ENCODE results near the gene SSTR3. TPM values are rescaled to one million over a fixed set of nuclear protein-coding genes. Genes with fewer than 3 reads are reported as not detected.

The SSTR3 gene
- total and polyA plus RNA-seq, 10 of the 15 experiments (the other 5 are each of a cell fraction or from before 2014, with no cell fraction given), result 0.03 to 4.5 (median 2.4) TPM

GRCh38 chr22:37215890-37216289 is 3.6 kb upstream of the SSTR3 start (continued):
- TF ChIP-seq, protein P1, sequence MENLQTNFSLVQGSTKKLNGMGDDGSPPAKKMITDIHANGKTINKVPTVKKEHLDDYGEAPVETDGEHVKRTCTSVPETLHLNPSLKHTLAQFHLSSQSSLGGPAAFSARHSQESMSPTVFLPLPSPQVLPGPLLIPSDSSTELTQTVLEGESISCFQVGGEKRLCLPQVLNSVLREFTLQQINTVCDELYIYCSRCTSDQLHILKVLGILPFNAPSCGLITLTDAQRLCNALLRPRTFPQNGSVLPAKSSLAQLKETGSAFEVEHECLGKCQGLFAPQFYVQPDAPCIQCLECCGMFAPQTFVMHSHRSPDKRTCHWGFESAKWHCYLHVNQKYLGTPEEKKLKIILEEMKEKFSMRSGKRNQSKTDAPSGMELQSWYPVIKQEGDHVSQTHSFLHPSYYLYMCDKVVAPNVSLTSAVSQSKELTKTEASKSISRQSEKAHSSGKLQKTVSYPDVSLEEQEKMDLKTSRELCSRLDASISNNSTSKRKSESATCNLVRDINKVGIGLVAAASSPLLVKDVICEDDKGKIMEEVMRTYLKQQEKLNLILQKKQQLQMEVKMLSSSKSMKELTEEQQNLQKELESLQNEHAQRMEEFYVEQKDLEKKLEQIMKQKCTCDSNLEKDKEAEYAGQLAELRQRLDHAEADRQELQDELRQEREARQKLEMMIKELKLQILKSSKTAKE (IDR thresholded peaks at IDR 0.05; ENCODE audit: low read depth, poor library complexity, severe bottlenecking), result peak; percentile 37
- TF ChIP-seq, protein P2, sequence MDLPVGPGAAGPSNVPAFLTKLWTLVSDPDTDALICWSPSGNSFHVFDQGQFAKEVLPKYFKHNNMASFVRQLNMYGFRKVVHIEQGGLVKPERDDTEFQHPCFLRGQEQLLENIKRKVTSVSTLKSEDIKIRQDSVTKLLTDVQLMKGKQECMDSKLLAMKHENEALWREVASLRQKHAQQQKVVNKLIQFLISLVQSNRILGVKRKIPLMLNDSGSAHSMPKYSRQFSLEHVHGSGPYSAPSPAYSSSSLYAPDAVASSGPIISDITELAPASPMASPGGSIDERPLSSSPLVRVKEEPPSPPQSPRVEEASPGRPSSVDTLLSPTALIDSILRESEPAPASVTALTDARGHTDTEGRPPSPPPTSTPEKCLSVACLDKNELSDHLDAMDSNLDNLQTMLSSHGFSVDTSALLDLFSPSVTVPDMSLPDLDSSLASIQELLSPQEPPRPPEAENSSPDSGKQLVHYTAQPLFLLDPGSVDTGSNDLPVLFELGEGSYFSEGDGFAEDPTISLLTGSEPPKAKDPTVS (IDR thresholded peaks at IDR 0.05; ENCODE audit: low read depth, low read length), result no peak
- TF ChIP-seq RUNX3 (IDR thresholded peaks at IDR 0.05; ENCODE audit: low read length) (peak; percentile 92), MEF2A (IDR thresholded peaks at IDR 0.05; ENCODE audit: insufficient read depth, low read depth, low read length) (peak; percentile 89), TBL1XR1 (IDR thresholded peaks at IDR 0.05; ENCODE audit: low read depth, low read length) (peak; percentile 65; the same call in 1 of the 2 replicates), TCF7 (IDR thresholded peaks at IDR 0.05; ENCODE audit: borderline replicate concordance) (no peak), BHLHE40 (IDR thresholded peaks at IDR 0.05; ENCODE audit: borderline replicate concordance in 1 of 2, low read depth in 2 of 2, low read length in 1 of 2) (no peak), E2F8 (IDR thresholded peaks at IDR 0.05; ENCODE audit: low read depth, partially characterized antibody) (no peak), CHD2 (IDR thresholded peaks at IDR 0.05; ENCODE audit: borderline replicate concordance, low read depth, low read length) (no peak), MTA2 (IDR thresholded peaks at IDR 0.05; ENCODE audit: low read depth) (peak; percentile 33; the same call in 1 of the 2 replicates), MYC (IDR thresholded peaks at IDR 0.05; ENCODE audit: insufficient read depth, insufficient read length, insufficient replicate concordance, low read length, severe bottlenecking) (no peak), ESRRA (IDR thresholded peaks at IDR 0.05; ENCODE audit: low read length) (no peak), POLR2AphosphoS2 (IDR thresholded peaks at IDR 0.05; ENCODE audit: low read depth, low read length) (no peak)
- TF ChIP-seq, protein P3, sequence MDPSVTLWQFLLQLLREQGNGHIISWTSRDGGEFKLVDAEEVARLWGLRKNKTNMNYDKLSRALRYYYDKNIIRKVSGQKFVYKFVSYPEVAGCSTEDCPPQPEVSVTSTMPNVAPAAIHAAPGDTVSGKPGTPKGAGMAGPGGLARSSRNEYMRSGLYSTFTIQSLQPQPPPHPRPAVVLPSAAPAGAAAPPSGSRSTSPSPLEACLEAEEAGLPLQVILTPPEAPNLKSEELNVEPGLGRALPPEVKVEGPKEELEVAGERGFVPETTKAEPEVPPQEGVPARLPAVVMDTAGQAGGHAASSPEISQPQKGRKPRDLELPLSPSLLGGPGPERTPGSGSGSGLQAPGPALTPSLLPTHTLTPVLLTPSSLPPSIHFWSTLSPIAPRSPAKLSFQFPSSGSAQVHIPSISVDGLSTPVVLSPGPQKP (IDR thresholded peaks at IDR 0.05; ENCODE audit: low read depth, low read length), result no peak
- TF ChIP-seq, protein P4, sequence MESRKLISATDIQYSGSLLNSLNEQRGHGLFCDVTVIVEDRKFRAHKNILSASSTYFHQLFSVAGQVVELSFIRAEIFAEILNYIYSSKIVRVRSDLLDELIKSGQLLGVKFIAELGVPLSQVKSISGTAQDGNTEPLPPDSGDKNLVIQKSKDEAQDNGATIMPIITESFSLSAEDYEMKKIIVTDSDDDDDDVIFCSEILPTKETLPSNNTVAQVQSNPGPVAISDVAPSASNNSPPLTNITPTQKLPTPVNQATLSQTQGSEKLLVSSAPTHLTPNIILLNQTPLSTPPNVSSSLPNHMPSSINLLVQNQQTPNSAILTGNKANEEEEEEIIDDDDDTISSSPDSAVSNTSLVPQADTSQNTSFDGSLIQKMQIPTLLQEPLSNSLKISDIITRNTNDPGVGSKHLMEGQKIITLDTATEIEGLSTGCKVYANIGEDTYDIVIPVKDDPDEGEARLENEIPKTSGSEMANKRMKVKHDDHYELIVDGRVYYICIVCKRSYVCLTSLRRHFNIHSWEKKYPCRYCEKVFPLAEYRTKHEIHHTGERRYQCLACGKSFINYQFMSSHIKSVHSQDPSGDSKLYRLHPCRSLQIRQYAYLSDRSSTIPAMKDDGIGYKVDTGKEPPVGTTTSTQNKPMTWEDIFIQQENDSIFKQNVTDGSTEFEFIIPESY (IDR thresholded peaks at IDR 0.05), result no peak
- TF ChIP-seq, protein P5, sequence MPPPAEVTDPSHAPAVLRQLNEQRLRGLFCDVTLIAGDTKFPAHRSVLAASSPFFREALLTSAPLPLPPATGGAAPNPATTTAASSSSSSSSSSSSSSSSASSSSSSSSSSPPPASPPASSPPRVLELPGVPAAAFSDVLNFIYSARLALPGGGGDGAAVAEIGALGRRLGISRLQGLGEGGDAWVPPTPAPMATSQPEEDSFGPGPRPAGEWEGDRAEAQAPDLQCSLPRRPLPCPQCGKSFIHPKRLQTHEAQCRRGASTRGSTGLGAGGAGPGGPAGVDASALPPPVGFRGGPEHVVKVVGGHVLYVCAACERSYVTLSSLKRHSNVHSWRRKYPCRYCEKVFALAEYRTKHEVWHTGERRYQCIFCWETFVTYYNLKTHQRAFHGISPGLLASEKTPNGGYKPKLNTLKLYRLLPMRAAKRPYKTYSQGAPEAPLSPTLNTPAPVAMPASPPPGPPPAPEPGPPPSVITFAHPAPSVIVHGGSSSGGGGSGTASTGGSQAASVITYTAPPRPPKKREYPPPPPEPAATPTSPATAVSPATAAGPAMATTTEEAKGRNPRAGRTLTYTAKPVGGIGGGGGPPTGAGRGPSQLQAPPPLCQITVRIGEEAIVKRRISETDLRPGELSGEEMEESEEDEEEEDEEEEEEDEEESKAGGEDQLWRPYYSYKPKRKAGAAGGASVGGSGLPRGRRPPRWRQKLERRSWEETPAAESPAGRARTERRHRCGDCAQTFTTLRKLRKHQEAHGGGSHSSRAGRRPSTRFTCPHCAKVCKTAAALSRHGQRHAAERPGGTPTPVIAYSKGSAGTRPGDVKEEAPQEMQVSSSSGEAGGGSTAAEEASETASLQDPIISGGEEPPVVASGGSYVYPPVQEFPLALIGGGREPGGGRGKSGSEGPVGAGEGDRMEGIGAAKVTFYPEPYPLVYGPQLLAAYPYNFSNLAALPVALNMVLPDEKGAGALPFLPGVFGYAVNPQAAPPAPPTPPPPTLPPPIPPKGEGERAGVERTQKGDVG (CRISPR knock-in tag; IDR thresholded peaks at IDR 0.05), result no peak

Data from GM12878 (cell line).